SH-SY5Y (cell line): ENCODE data around the gene DAP.

Experiments
- GATA2 ChIP-seq: IDR thresholded peaks from 2 replicates; pipeline ENCODE4 v1.6.1; 2011; ENCODE audit warnings: mild to moderate bottlenecking, low read depth, low read length
- GATA3 ChIP-seq: IDR thresholded peaks from 2 replicates; pipeline ENCODE4 v1.6.1; 2011; ENCODE audit warnings: low read depth, mild to moderate bottlenecking, low read length, moderate library complexity

DNA sequence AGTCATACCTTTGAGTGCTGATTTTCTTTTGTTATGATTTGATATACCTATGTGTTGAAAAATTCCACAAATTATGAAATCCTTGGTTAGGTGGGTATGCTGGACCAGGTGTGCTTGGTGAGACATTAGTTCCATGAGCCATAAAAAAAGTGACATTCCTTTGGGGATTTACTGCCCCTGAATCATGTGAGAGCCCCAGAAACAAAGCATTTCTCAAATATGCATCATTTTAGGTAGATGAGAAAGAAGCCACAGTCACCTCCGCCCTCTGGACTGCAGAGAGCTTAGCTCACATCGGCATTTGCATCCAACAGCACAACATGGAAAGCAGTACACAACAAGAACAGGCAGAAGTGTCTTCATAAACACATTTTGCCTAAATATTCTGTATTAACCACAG is 55.3 kb downstream of the DAP start:
- TF ChIP-seq GATA2 (no peak), GATA3 (no peak)
